Hematopoietic multipotent progenitor cell (in vitro differentiated cells): ENCODE results near the gene ARHGAP18. TPM values are rescaled to one million over a fixed set of nuclear protein-coding genes. Genes with fewer than 3 reads are reported as not detected.

Source experiments
- DNase-seq, 3 donors: peaks; one replicate each; pipeline ENCODE4 v3.0.0-alpha.2; 2011 to 2015; ENCODE audit warnings: low read depth in 2 of 3, low spot score in 2 of 3
- total RNA-seq: library from RNA; depleted of rRNA; stranded (reverse); fragments of >200 nt; gene quantifications from one replicate; pipeline ENCODE4 v1.2.3, GENCODE V29; 2012

ARHGAP18 gene
- total RNA-seq, 1 donor: 2.2 TPM

- DNase-seq: no peak
Measured at GRCh38 chr6:129623008-129623732, 86.8 kb downstream of the ARHGAP18 start.

- peak in 2 of 3 donors; percentile 33 to 56 for DNase-seq
Measured at GRCh38 chr6:129621252-129621651, 88.7 kb downstream of the ARHGAP18 start.

GRCh38 chr6:129620234-129620610, 89.8 kb downstream of the ARHGAP18 start:
- DNase-seq: no peak

DNA sequence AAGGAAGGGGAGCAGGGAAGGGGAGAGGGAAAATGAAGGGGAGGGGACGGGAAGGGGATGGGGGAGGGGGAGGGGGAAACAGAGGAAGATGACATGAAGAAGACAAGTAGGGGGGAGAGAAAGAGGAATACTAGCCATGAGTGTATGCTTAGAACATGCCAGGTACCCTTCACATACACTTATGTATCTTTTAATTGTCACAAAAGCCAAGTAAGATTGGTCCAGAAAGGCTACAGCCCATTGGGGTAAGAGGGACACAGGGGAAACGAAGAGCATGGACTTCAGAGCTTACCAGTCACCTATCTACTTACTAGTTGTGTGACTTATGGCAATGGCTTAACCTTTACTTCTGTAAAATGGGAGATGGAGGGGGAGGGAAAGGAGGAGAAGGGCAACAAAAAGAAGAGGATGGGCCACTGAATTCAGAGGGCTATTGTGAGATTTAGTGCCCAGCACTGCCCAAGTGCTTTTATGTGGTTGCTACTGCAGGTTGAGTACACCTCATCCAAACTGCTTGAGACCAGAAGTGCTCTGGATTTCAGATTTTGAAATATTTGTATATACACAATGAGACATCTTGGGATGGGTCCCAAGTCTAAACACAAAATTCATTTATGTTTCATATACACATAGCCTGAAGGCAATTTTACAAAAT, 90.3 kb downstream of the ARHGAP18 start:
- DNase-seq: no peak

DNA sequence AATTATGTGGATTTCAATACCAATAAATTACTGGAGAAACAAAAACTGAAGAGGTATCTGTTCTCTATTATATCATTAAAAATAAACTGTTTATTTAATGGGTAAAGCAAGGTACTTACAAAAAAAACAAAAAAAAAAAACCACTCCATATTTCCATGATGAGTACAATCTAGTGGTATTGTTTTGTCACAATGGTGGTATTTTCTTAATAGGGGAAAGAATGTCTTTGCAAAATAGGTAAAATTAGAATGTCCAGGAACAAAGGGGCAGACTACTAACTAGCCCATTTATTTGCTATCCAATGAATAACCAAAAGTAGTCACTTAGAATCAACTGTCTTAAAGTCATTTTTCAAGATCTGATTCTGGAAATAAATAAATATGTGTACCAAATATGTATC, 92.0 kb downstream of the ARHGAP18 start:
- DNase-seq: no peak

DNA sequence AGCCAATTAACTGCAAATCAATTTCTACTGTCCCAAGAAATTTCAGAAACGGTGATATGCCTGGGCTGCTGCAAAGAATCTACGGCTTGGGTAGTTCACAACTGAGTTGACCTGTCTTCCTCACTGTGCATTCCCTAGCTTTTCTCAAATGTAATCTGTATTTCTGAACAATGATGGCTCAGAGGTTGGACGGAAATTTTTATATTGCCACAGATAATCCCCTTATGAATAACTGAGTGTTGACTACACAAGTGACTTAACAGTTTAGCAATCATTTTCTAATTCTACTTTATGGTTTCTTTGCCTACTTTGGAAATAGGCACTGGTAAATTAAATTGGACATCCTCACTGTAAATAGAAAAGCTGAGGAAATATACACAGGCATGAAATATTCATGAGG, 94.5 kb downstream of the ARHGAP18 start:
- no peak for DNase-seq

- no peak for DNase-seq
Measured at GRCh38 chr6:129615020-129615419, 95.0 kb downstream of the ARHGAP18 start.

DNA sequence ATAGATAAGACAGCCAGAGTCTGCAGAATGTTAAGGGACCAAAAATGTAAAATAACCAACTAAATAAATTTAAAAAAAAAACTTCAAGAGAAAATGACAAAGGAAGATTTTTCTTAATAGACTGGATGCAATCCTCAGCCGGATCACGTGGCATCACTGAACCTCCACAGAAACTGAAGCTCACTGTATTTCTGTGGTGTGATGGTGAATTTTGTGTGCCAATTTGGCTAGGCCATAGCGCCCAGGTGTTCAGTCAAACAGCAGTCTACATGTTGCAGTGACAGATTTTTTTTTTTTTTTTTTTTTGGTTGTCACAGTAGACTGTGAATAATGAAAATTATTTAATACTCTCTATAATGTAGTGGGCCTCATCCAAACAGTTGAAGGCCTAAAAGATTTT, 95.5 kb downstream of the ARHGAP18 start:
- no peak for DNase-seq

- no peak for DNase-seq
Measured at GRCh38 chr6:129612440-129612839, 97.5 kb downstream of the ARHGAP18 start.

GRCh38 chr6:129609635-129610034, 100.3 kb downstream of the ARHGAP18 start:
- no peak for DNase-seq

- DNase-seq: no peak
Measured at GRCh38 chr6:129608886-129609537, 101.0 kb downstream of the ARHGAP18 start.

GRCh38 chr6:129607581-129608186, 102.3 kb downstream of the ARHGAP18 start:
- no peak for DNase-seq

DNA sequence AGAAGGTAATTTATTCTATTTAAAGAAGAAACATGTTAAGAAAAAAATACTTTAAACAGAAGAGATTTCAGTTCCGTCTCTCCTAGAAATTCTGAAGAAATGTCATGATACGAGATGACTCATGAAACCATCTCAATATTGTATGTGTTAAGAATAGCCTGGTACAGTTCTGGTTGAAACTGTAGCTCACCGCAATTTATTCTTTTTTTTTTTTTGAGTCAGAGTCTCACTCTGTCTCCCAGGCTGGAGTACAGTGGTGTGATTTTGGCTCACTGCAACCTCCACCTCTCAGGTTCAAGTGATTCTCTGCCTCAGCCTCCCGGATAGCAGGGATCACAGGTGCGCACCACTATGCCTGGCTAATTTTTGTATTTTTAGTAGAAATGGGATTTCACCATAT, 103.3 kb downstream of the ARHGAP18 start:
- DNase-seq: no peak

- no peak for DNase-seq
Measured at GRCh38 chr6:129605967-129606366, 104.0 kb downstream of the ARHGAP18 start.

DNA sequence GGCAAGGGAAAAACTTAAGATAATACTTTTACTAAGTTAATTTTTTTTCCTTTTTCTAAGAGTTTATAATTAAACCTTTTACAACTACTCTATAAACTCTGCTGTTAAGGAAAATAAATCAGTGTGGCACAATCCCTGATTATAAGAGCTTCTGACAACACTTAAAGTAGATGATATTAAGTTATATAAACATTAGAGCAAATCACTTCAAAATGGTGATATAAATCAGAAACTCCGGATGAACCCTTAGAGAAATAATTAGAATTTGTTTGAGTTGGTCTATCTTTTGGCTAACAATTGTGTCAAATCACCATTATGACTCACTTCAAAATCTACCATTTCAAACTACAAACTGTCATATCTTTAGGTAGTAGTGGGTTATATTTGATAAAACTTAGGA, 104.9 kb downstream of the ARHGAP18 start:
- DNase-seq: no peak

DNA sequence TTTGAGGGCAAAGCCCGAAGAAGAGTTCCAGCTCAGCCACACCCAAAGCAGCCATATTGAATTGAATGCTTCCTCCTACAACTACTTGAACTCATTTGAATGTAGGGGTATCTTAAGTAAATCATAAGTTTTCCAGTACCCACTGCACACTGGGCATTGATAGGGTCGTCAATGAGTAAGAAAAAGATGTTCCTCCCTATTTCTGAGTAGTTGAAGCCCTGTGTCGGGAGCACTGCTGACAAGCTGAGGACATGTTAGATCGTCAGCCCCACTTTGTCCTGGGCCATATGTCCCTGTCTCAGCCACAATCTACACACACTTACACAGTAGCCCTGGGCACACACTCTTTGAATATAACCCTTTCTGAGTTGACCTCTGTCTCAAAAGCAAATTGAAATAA, 105.7 kb downstream of the ARHGAP18 start:
- no peak for DNase-seq

DNA sequence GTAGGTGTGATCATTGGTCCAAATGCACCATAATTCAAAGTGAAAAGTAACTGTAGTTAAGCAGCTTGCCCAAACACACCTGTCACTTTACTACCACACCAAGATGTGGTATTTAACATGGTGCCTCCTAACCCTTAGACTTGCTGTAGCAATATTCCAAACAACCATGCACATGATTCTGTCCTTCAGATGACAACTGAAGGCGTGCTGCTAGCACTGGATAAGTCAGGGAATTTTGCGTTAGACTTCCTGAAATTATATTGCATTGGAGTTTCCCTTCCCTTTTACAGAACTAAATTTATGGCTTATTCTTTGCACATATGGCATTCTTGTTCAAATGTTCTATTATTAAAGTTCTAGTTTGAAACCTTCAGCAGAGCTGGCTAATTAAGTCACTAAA, 106.2 kb downstream of the ARHGAP18 start:
- DNase-seq: no peak

- DNase-seq: no peak
Measured at GRCh38 chr6:129601323-129601722, 108.7 kb downstream of the ARHGAP18 start.

DNA sequence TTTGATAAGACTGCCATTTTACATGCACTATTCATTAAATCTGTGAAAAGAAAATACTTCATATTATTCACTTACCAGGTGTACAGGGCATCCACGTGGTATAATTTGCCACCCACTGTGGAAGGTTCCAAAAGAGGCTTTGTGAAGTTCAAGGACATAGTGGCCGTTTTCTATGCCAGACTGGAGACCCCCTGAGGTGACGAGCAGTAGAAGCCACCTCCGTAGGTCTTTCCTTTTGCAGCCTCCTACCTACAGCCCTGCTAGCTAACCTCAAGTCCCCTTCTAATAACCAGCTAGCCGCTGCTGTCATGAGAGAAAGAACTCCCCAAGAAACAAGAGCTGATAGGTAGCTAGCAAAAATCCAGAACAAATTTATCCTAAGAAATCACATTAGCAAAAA, 110.5 kb downstream of the ARHGAP18 start:
- DNase-seq: no peak

DNA sequence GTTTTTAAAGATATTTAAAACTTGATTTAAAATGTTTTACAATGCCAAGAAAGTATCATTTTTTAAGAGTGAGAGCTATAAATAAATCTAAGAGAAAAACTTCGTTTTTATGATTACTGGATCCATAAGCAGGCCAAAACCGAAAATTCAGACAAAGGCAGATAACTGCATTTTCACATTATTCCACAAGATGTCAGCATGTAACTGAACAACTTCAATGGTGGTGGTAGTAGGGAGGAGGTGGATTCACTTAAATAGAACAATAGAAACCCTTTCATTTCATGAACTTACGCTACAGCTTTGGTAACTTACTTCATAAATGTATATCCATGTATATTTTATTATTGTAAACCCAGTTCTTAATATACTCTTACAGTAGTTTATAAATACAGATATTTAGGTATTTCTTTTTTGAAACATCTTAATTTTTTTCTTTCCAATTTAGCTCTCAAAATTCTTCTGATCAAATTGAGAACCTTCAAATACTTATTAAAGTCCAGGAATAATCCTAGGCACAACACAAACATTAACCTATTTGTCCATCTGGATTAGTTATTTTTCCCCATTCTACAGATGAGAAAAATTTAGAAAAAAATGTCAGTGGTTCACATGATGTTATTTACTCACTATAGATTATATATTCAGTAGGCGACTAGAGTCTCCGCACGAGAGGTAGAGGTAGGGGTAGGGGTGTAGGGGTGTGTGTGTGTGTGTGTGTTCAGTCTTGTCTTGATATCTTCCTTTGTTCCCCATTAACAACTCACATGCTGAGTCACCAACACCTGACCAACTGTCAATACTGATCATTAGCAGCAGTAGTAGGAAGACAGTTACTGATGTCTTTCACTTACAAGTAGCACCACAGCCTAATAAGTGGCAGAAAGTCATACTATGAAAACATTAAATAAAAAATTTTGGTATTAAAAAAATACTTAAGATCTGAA, 111.5 kb downstream of the ARHGAP18 start:
- peak; percentile 39 to 83 (median 64) for DNase-seq
